Activated B cell treated with CpG ODN at 0.5 μM for 24 hours (primary cell): Measurements from ENCODE around the gene LGALS8. TPM values are rescaled to one million over a fixed set of nuclear protein-coding genes. Genes with fewer than 3 reads are reported as not detected.

Source experiments
- ATAC-seq: fragments of 200-7000 bp; cut with Tn5 transposase; one replicate; pipeline ENCODE4 v1.10.0; 2021; ENCODE audit warnings: low read depth, mild to moderate bottlenecking, moderate library complexity
- CTCF ChIA-PET: fragments of 350-600 bp; sonication (Branson Sonifier 250); formaldehyde crosslinking; loops from one replicate; lab custom pipeline; 2021; ENCODE audit warnings: antibody characterized with exemption; lab: Charles Lee
- POLR2A ChIA-PET: fragments of 350-600 bp; sonication (Branson Sonifier 250); formaldehyde crosslinking; loops from one replicate; lab custom pipeline; 2021; ENCODE audit warnings: antibody characterized with exemption; lab: Charles Lee
- DNase-seq: peaks from one replicate; pipeline ENCODE4 v3.0.0; 2022
- H3K27ac Mint-ChIP-seq: one replicate; pipeline ENCODE4 v1.8.0; 2020; ENCODE audit warnings: mixed read lengths
- H3K27me3 Mint-ChIP-seq: one replicate; pipeline ENCODE4 v1.8.0; 2021; ENCODE audit warnings: mixed read lengths
- H3K36me3 Mint-ChIP-seq: one replicate; pipeline ENCODE4 v1.8.0; 2021; ENCODE audit warnings: low read depth, mixed read lengths
- H3K4me1 Mint-ChIP-seq: one replicate; pipeline ENCODE4 v1.8.0; 2021; ENCODE audit warnings: mixed read lengths
- H3K4me3 Mint-ChIP-seq: one replicate; pipeline ENCODE4 v1.8.0; 2020; ENCODE audit warnings: mild to moderate bottlenecking, mixed read lengths
- H3K9me3 Mint-ChIP-seq: one replicate; pipeline ENCODE4 v1.8.0; 2020; ENCODE audit warnings: mixed read lengths
- intact Hi-C: fragments of 100-400 bp; cut with micrococcal nuclease; formaldehyde crosslinking; loops from one replicate; pipeline ENCODE4 v1.15.1; 2024
- total RNA-seq: library from RNA; stranded (reverse); gene quantifications from 2 replicates; pipeline ENCODE4 v1.2.3, GENCODE V29; 2022
- TF ChIP-seq, protein P1 (sequence below): fragments of 200-600 bp; IDR thresholded peaks from one replicate; pipeline ENCODE4 v1.8.0; 2022; ENCODE audit warnings: antibody characterized with exemption, mild to moderate bottlenecking

Gene LGALS8
- total RNA-seq, 1 donor from 2014 or later: 37.4 TPM

DNA sequence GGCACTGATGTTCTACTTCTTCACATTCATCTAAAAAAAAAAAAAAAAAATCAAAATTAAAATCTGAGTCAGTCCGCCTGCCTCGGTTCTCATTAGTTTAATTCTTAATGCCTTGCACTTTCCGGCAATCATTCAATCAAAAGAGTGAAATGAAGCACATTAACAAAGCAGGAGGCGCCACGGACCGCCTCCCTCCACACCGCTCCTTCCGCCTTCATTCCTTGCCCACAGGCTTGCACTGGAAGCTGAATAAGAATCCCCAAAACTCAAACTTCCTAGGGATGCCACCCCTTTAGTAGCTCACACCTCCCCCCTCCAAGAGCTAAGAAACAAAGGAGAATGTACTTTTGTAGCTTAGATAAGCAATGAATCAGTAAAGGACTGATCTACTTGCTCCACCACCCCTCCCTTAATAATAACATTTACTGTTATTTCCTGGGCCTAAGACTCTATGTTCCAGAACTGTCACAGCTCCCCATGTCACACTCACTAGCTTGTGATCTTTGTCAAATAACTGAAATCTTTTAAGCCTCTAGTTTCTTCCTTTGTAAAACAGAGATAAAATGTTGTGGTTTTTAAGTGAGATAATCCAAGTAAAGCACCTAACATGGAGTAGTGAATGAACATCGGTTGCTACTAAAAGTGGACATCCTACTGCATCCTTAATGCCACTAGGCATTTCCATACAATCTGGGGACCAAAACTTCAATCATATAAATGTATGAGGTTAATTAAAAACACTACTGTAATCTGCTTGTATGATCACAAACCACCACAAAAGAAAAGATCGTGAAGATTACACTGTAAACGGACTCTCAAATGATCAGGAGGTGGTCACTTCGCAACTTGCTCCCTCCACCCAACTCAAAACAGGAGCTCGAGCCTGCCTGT is 27.4 kb downstream of the LGALS8 start:
- ATAC-seq (no peak), DNase-seq (no peak)
- Mint-ChIP-seq H3K27me3 (no peaks in the 10 kb centered on the region), H3K27ac (no peak overlapping the region), H3K9me3 (no peaks in the 10 kb centered on the region), H3K4me3 (no peak overlapping the region), H3K4me1 (peaks cover 5% of the 10 kb centered on the region), H3K36me3 (peaks cover 94% of the 10 kb centered on the region)
- intact Hi-C loops: loop anchor here (5.0 kb wide), 2 partner anchors 36 to 444 kb away; no protein-coding TSS in a partner anchor
- TF ChIP-seq, protein P1, sequence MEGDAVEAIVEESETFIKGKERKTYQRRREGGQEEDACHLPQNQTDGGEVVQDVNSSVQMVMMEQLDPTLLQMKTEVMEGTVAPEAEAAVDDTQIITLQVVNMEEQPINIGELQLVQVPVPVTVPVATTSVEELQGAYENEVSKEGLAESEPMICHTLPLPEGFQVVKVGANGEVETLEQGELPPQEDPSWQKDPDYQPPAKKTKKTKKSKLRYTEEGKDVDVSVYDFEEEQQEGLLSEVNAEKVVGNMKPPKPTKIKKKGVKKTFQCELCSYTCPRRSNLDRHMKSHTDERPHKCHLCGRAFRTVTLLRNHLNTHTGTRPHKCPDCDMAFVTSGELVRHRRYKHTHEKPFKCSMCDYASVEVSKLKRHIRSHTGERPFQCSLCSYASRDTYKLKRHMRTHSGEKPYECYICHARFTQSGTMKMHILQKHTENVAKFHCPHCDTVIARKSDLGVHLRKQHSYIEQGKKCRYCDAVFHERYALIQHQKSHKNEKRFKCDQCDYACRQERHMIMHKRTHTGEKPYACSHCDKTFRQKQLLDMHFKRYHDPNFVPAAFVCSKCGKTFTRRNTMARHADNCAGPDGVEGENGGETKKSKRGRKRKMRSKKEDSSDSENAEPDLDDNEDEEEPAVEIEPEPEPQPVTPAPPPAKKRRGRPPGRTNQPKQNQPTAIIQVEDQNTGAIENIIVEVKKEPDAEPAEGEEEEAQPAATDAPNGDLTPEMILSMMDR: no peak
- CTCF ChIA-PET: interaction anchor here (1.0 kb wide), 2 partner anchors 54 to 452 kb away, joined by 3 read pairs; partner anchors contain the start of gene HEATR1
- POLR2A ChIA-PET: interaction anchor here (0.6 kb wide), 1 partner anchor 13 kb away, joined by 5 read pairs; no protein-coding TSS in a partner anchor

GRCh38 chr1:236552096-236552495 is 28.3 kb downstream of the LGALS8 start:
- no peak overlapping the region for H3K27ac Mint-ChIP-seq

DNA sequence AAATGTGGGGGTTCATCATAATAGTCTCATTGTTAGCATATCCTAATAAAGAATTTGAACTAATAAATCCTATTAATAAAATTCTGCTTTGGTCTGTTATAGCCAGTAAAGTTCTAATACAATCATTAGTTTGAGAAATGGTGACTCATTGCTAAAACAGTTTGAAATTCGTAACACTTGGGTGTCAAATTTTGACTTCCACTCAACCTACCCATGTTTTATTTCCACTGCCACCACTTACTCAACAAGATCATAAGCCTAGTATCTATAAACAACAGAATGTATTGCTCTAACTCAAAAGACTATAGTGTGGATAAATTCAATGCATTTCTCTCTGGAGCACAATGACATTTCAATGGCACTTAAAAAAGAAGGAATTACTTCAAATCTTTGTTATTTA is 29.1 kb downstream of the LGALS8 start:
- no peak overlapping the region for H3K4me3 Mint-ChIP-seq
- H3K27ac Mint-ChIP-seq: no peak overlapping the region
- H3K4me1 Mint-ChIP-seq: no peaks in the 10 kb centered on the region
- ATAC-seq (no peak), DNase-seq (no peak)
- TF ChIP-seq, protein P1: no peak
- intact Hi-C loops: loop anchor here (5.0 kb wide), 2 partner anchors 34 to 446 kb away; no protein-coding TSS in a partner anchor
- peaks cover 93% of the 10 kb centered on the region for H3K36me3 Mint-ChIP-seq
- H3K27me3 Mint-ChIP-seq: no peaks in the 10 kb centered on the region
- no peaks in the 10 kb centered on the region for H3K9me3 Mint-ChIP-seq
- CTCF ChIA-PET: no interaction called here
- POLR2A ChIA-PET: no interaction called here

More at GRCh38 chr1:236552096-236552495, 28.3 kb downstream of the LGALS8 start:
- DNase-seq (no peak), ATAC-seq (no peak)
- Mint-ChIP-seq H3K27me3 (no peaks in the 10 kb centered on the region), H3K4me1 (no peaks in the 10 kb centered on the region), H3K36me3 (peaks cover 94% of the 10 kb centered on the region), H3K4me3 (no peak overlapping the region), H3K9me3 (no peaks in the 10 kb centered on the region)
- CTCF ChIA-PET: interaction anchor here (1.0 kb wide), 2 partner anchors 53 to 453 kb away, joined by 3 read pairs; partner anchors contain the start of gene HEATR1
- TF ChIP-seq, protein P1: no peak
- intact Hi-C loops: loop anchor here (5.0 kb wide), 2 partner anchors 35 to 445 kb away; no protein-coding TSS in a partner anchor
- POLR2A ChIA-PET: interaction anchor here (0.6 kb wide), 1 partner anchor 14 kb away, joined by 5 read pairs; no protein-coding TSS in a partner anchor

GRCh38 chr1:236553370-236553769 is 29.6 kb downstream of the LGALS8 start:
- intact Hi-C loops: loop anchor here (5.0 kb wide), 2 partner anchors 34 to 446 kb away; no protein-coding TSS in a partner anchor
- no peaks in the 10 kb centered on the region for H3K9me3 Mint-ChIP-seq
- peaks cover 93% of the 10 kb centered on the region for H3K36me3 Mint-ChIP-seq
- TF ChIP-seq, protein P1: no peak
- H3K4me1 Mint-ChIP-seq: no peaks in the 10 kb centered on the region
- POLR2A ChIA-PET: no interaction called here
- no peak for DNase-seq
- CTCF ChIA-PET: no interaction called here
- no peak for ATAC-seq
- no peak overlapping the region for H3K27ac Mint-ChIP-seq
- H3K27me3 Mint-ChIP-seq: no peaks in the 10 kb centered on the region
- H3K4me3 Mint-ChIP-seq: no peak overlapping the region

DNA sequence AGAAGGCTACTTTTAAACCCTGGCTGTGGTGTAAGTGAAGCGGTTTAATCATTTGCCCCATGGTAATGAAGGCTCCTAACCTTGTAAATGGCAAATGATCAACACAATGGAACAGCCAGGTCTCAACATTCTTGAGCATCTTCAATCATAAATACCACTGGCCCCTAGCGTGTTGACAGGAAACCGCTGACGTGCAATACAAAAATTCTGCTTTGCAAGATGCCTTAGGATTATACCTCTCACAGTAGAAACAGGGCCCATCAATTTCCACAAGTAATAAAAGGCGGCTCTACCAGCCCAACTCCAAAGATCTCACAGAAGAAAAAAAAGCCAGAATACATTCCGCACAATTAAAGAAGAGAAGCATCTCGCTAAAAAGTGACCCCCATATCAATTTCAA is 32.8 kb downstream of the LGALS8 start:
- POLR2A ChIA-PET: no interaction called here
- no peaks in the 10 kb centered on the region for H3K9me3 Mint-ChIP-seq
- no peaks in the 10 kb centered on the region for H3K27me3 Mint-ChIP-seq
- TF ChIP-seq, protein P1: no peak
- H3K36me3 Mint-ChIP-seq: peaks cover 92% of the 10 kb centered on the region
- no peak overlapping the region for H3K4me3 Mint-ChIP-seq
- DNase-seq: no peak
- no peak overlapping the region for H3K27ac Mint-ChIP-seq
- CTCF ChIA-PET: no interaction called here
- intact Hi-C loops: no loop called here
- no peaks in the 10 kb centered on the region for H3K4me1 Mint-ChIP-seq
- no peak for ATAC-seq
